ENCODE measurements around the gene TSC22D3.
A peak's percentile ranks its signal among the peaks of the same experiment; 100 is the strongest.

Gene TSC22D3

GRCh38 chrX:107713543-107714205 is 61.9 kb downstream of the TSC22D3 start:
- no peak overlapping the region for H3K27ac ChIP-seq
- DNase-seq (ENCODE audit: low read depth, low spot score), result no peak

GRCh38 chrX:107713203-107713542 is 62.4 kb downstream of the TSC22D3 start:
- H3K27ac ChIP-seq, result no peak overlapping the region
- no peak for DNase-seq (ENCODE audit: low read depth, low spot score)

DNA sequence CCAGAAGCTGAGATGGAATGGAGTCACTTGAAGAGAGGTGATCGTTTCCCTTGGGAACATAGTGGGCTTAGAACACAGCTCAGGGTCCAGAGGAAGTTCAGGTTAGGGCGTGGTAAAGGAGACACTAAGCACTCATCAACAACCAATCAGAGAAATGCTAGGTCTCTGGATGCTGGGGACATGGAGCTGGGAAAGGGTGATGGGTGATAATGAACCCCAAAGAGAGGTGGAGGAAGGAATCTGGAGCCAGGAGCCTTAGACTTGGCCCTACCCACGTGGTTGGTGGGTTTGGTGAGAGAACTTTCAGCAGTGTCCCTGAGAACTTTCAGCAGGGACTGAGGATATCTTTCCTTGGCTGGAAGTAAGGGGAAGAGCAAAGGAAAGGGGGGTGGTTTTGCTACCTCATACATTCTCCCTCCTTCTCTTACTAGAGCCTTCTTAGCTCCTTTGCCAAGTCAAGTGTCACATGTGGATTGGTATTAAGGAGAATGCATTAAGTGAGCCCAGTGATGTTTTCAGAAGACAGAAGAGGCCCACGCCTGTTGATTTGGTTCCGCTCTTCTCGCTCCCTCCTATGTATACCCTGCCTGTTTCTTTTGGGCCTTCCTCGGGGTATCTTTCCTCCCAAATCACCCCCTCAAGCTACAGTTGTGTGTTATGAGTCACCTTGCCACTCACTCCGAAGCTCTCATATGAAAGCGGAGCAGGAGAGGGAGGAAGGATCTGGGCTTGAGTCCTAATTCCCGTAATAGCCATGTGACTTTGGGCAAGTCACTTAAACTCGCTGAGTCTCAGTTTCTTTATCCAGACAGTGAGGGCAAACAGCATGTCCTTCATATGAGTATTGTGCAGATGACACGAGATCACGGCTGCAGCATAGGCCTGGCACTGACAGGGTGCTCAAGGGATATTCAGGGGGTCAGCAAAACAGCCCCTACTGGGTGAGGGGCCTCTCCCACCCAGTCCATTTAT is 63.1 kb downstream of the TSC22D3 start:
- H3K27ac ChIP-seq, result peak overlapping the region; percentile 50
- DNase-seq (ENCODE audit: low read depth, low spot score), result no peak

DNA sequence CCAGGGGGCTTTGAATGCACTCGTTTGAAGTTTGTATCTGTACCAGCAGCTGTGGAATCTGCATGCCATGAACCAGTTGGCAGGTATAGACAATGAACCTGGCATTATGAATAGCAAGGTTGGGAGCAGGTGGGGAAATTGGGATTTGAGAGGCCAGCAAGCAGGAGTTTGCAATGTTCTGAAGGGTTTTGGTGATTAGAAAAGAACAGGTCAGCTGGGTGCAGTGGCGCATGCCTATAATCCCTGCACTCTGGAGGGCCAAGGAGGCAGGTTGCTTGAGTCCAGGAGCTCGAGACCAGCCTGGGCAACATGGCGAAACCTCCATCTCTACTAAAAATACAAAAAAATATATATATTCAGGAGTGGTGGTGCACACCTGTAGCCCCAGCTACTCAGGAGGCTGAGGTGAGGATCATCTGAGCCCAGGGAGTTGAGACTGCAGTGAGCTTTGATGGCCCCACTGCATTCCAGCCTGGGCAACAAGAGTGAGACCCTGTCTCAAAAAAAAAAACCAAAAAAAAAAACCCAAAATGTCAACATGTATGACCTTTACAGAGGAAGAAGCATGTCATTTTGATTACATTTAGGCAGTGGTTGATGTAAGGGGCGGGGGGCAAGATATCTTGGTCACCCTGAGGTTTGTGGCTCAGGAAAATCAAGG is 63.9 kb downstream of the TSC22D3 start:
- H3K27ac ChIP-seq, result peak overlapping the region; percentile 50
- DNase-seq (ENCODE audit: low read depth, low spot score), result no peak

GRCh38 chrX:107710617-107711391 is 64.8 kb downstream of the TSC22D3 start:
- DNase-seq (ENCODE audit: low read depth, low spot score), result peak; percentile 58
- H3K27ac ChIP-seq, result peak overlapping the region; percentile 50

DNA sequence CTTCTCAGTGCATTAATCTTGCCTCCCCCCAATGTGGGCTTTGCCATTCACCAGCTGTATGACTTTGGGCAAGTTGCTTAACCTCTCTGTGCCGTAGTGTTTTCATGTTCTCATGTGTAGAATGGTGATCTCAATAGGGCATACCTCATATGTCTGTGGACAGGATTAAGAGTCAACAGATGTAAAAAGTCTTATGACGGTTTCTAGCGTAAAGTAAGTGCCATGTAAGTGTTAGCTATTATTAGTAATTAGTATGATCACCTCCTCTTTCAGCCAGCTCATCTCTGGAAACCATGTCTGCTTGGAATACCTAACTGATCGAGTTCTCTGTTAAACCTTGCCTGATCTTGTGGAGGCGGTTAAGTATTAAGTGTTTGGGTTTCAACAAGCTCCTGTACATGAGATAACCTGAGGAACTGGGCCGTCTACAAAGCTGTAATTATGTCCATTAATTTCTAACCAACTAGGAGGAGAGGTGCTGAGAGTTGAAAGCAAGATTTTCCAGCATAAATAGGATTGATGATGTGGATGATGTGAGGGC is 66.3 kb downstream of the TSC22D3 start:
- no peak overlapping the region for H3K27ac ChIP-seq
- no peak for DNase-seq (ENCODE audit: low read depth, low spot score)

DNA sequence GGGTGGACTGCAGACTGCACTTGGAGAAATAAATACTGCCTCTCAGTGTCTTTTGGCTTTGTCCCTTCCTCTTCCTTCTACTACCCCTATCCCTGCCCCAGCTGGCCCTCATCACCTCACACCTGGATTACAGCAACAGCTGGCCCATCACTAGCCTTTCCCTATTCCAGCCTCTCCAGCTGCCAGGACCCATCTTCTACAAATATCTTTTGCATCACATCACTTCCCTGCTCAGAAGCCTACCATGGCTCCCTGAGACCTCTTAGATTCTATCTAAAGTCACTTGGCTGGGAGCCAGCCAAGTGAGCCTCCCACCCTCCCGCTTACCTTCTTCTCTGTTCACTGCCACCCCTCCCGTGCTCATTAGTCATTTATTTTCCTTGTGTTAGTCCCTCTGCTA is 66.8 kb downstream of the TSC22D3 start:
- H3K27ac ChIP-seq, result no peak overlapping the region
- no peak for DNase-seq (ENCODE audit: low read depth, low spot score)

- no peak for DNase-seq (ENCODE audit: low read depth, low spot score)
- no peak overlapping the region for H3K27ac ChIP-seq
Measured at GRCh38 chrX:107707866-107708265, 67.7 kb downstream of the TSC22D3 start.

DNA sequence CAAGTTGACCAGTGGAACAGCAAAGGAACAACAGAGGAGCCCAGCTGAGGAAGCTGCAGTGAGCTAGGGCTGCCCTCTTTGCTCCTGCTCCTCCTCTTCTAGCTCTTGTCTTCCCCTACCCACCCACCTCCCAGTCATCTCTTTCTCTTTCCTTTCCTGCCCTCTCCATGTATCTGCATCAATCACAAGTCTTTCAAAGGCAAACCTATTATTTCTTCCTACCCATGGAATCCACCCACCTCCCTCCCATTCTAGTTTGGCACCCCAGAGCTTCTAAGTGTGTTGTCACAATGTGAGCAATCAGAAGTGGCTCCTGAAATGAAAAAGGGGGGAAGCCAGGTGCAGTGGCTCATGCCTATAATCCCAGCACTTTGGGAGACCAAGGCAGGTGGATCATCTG is 69.3 kb downstream of the TSC22D3 start:
- H3K27ac ChIP-seq, result no peak overlapping the region
- no peak for DNase-seq (ENCODE audit: low read depth, low spot score)

- DNase-seq (ENCODE audit: low read depth, low spot score), result no peak
- H3K27ac ChIP-seq, result no peak overlapping the region
Measured at GRCh38 chrX:107704587-107704986, 71.0 kb downstream of the TSC22D3 start.

DNA sequence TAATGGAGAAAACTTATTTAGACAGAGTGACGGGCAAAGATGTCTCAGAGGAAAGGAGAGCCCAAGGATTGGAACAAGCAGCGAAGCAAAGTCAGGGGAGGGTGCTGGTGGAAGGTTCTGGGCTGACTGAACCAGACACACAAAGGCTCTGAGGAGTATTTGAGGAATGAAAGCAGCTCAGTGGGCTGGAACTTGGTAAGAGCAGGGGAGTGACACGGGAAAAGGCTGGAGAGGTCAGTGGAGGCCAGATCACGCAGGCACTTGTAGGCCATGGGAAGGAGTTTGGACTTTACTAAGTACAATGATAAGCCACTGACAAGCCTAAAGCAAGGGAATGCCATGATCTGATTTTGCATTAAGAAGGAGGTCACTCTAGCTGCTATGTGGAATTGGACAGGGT is 71.4 kb downstream of the TSC22D3 start:
- no peak for DNase-seq (ENCODE audit: low read depth, low spot score)
- no peak overlapping the region for H3K27ac ChIP-seq

- no peak for DNase-seq (ENCODE audit: low read depth, low spot score)
Measured at GRCh38 chrX:107701493-107702121, 74.0 kb downstream of the TSC22D3 start.

DNA sequence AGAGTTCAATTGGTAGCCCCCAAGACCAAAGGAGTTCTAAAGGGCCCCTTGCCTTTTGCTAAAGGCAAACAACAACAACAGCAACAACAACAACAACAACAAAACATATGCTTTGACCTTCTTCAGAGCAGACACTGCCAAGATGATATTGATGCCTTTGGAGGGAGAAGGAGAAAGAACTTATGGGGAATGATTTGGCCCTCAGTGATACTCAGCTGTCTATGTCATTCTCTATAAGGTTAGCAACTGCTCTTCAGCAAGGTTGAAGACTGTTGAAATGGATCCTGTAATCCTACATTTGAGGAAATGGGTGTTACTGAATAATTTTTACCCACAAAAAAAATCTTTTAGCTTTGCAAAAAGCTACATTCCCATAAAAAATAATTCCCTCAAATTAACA is 74.8 kb downstream of the TSC22D3 start:
- peak overlapping the region; percentile 32 for H3K27ac ChIP-seq
- DNase-seq (ENCODE audit: low read depth, low spot score), result no peak

More at GRCh38 chrX:107701493-107702121, 74.0 kb downstream of the TSC22D3 start:
- H3K27ac ChIP-seq, result no peak overlapping the region

DNA sequence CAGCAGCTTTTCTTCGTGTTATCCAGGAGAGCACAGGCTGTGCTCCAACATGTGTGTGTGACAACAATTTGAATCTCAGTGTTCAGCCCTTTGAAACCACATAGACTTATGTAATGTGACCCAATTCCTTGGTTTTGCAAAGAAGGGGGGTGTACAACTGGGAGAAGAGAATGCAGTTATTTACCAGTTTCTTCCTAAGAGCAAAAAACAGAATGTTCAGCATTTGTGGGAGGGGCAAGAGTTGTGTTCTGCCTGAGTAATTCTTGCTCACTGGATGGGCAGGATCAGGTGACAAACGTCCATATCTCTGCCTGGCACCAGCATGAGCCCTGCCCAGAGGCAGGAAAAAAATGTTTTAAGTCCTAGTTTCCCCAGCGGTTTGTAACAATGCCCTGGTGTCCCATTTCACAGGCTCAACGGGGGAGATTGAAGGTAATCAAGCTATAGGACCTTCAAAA is 75.2 kb downstream of the TSC22D3 start:
- DNase-seq (ENCODE audit: low read depth, low spot score), result no peak
- H3K27ac ChIP-seq, result peak overlapping the region; percentile 32

GRCh38 chrX:107699616-107700015 is 76.0 kb downstream of the TSC22D3 start:
- H3K27ac ChIP-seq, result peak overlapping the region; percentile 32
- DNase-seq (ENCODE audit: low read depth, low spot score), result no peak

GRCh38 chrX:107691024-107691448 is 84.6 kb downstream of the TSC22D3 start:
- DNase-seq (ENCODE audit: low read depth, low spot score), result no peak
- no peak overlapping the region for H3K27ac ChIP-seq

GRCh38 chrX:107687445-107687844 is 88.1 kb downstream of the TSC22D3 start:
- DNase-seq (ENCODE audit: low read depth, low spot score), result no peak
- H3K27ac ChIP-seq, result no peak overlapping the region

GRCh38 chrX:107686792-107687191 is 88.8 kb downstream of the TSC22D3 start:
- DNase-seq (ENCODE audit: low read depth, low spot score), result no peak
- H3K27ac ChIP-seq, result no peak overlapping the region

DNA sequence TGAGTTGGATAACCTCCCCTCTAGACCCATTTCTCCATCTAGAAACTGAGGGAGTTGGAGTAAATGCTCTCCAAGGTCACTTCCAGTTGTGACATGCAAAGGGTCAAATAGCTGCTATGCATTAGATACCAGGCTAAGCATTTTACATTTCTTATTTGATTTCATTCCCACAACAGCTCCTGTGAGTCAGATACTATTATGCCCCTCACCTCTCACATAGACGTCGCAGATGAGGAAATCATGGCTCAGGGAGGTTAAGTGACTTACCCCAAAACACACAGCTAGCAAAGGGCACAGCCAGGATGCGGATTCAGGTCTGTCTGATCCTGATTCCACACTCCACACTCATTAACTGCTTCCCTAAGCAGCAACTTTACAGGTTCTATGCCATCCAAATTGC is 89.6 kb downstream of the TSC22D3 start:
- no peak overlapping the region for H3K27ac ChIP-seq
- no peak for DNase-seq (ENCODE audit: low read depth, low spot score)

Measured in epithelial cell of prostate (primary cell).